Keratinocyte (primary cell): ENCODE data around the gene HMCN2. TPM values are rescaled to one million over a fixed set of nuclear protein-coding genes. Genes with fewer than 3 reads are reported as not detected.
A peak's percentile ranks its signal among the peaks of the same experiment; 100 is the strongest.

Experiments
- DNase-seq: peaks from one replicate; pipeline ENCODE4 v3.0.0-alpha.2; 2011; ENCODE audit warnings: low read depth, missing footprints, low spot score
- FAIRE-seq: peaks from 2 replicates; lab custom pipeline; 2011; peaks lifted over from hg19 to GRCh38; lab: Jason Lieb, UNC
- H2AFZ ChIP-seq: 2 replicates; pipeline ENCODE4 v1.6.0; 2012; ENCODE audit warnings: low read length, control low read depth, inconsistent platforms; ENCODE audit not compliant: control insufficient read depth
- H3K27ac ChIP-seq: 2 replicates; pipeline ENCODE4 v1.5.1; 2011; ENCODE audit warnings: low read length; ENCODE audit not compliant: control insufficient read depth, insufficient read depth
- H3K27me3 ChIP-seq: 3 replicates; pipeline ENCODE4 v1.6.0; 2011; ENCODE audit warnings: low read length; ENCODE audit not compliant: control insufficient read depth, insufficient read depth; ENCODE audit errors: extremely low read depth
- H3K36me3 ChIP-seq, 2 experiments: 2 replicates in 1 of 2; 3 replicates in 1 of 2; pipeline ENCODE4 v1.5.1; 2011; ENCODE audit warnings: low read length in 2 of 2, mild to moderate bottlenecking in 1 of 2; ENCODE audit not compliant: control insufficient read depth in 2 of 2, insufficient read depth in 2 of 2; ENCODE audit errors: extremely low read depth in 1 of 2
- H3K4me1 ChIP-seq: 3 replicates; pipeline ENCODE4 v1.5.1; 2011; ENCODE audit warnings: low read length; ENCODE audit not compliant: control insufficient read depth, insufficient read depth; ENCODE audit errors: extremely low read depth
- H3K4me2 ChIP-seq: 3 replicates; pipeline ENCODE4 v1.6.0; 2011; ENCODE audit warnings: low read depth, low read length; ENCODE audit not compliant: control insufficient read depth, insufficient read depth; ENCODE audit errors: extremely low read depth
- H3K4me3 ChIP-seq, 3 experiments: fragments of 200-600 bp in 1 of 3; sonication (generic) in 1 of 3; 2 replicates in 2 of 3; 3 replicates in 1 of 3; pipeline ENCODE4 v1.5.1; 2011 to 2016; ENCODE audit warnings: low read length in 3 of 3, mild to moderate bottlenecking in 3 of 3, control low read depth in 2 of 3, inconsistent platforms in 1 of 3, low read depth in 1 of 3, mixed read lengths in 1 of 3, mixed run types in 1 of 3, moderate library complexity in 1 of 3; ENCODE audit not compliant: control insufficient read depth in 2 of 3, insufficient read depth in 2 of 3; ENCODE audit errors: extremely low read depth in 1 of 3
- H3K79me2 ChIP-seq: 2 replicates; pipeline ENCODE4 v1.6.0; 2012; ENCODE audit warnings: low read length; ENCODE audit not compliant: control insufficient read depth, insufficient read depth
- H3K9ac ChIP-seq: 3 replicates; pipeline ENCODE4 v1.6.0; 2011; ENCODE audit warnings: low read length; ENCODE audit not compliant: control insufficient read depth, insufficient read depth; ENCODE audit errors: extremely low read depth
- H3K9me1 ChIP-seq: 3 replicates; pipeline ENCODE4 v1.6.0; 2011; ENCODE audit warnings: low read length; ENCODE audit not compliant: control insufficient read depth, insufficient read depth; ENCODE audit errors: extremely low read depth
- H3K9me3 ChIP-seq: 2 replicates; pipeline ENCODE4 v1.5.1; 2012; ENCODE audit warnings: low read depth, low read length; ENCODE audit not compliant: control insufficient read depth
- H4K20me1 ChIP-seq: 3 replicates; pipeline ENCODE4 v1.6.0; 2011; ENCODE audit warnings: low read length; ENCODE audit not compliant: control insufficient read depth, insufficient read depth; ENCODE audit errors: extremely low read depth
- CTCF ChIP-seq, 3 experiments: IDR thresholded peaks in 1 of 3; conservative IDR thresholded peaks in 1 of 3; optimal IDR thresholded peaks in 1 of 3; 2 replicates in 2 of 3; 3 replicates in 1 of 3; pipeline versions ENCODE3 to v1.5.1; 2011; ENCODE audit warnings: low read length in 3 of 3, mild to moderate bottlenecking in 3 of 3, moderate library complexity in 2 of 3, control low read depth in 1 of 3, inconsistent platforms in 1 of 3; ENCODE audit not compliant: insufficient read depth in 2 of 3; ENCODE audit errors: extremely low read depth in 1 of 3
- EZH2 ChIP-seq: IDR thresholded peaks from one replicate; pipeline ENCODE4 v1.6.1; 2012; ENCODE audit warnings: inconsistent platforms, mild to moderate bottlenecking, low read length, moderate library complexity
- dilution Hi-C: fragments of 300-500 bp; cut with MboI; formaldehyde crosslinking; loops from one replicate; pipeline ENCODE4 v1.7.0; 2020; ENCODE audit warnings: low sequenced_read_pairs; ENCODE audit not compliant: extremely low pct_ligation_motif_present
- polyA plus RNA-seq, 5 experiments: library from polyadenylated mRNA; depleted of rRNA in 3 of 5; stranded (reverse) in 3 of 5; stranded (forward) in 1 of 5; unstranded in 1 of 5; fragments of >200 nt; gene quantifications; 1 replicate in 1 of 5; 2 replicates in 3 of 5; 3 replicates in 1 of 5; pipeline versions ENCODE4 v1.2.1 to v1.2.3, GENCODE V29; 2011 to 2012; ENCODE audit warnings: missing spikeins in 2 of 5, low read depth in 1 of 5, low replicate concordance in 1 of 5

The HMCN2 gene
- polyA plus RNA-seq, 1 donor (not counting 4 experiments of a cell fraction or from before 2014, with no cell fraction given) = not detected

GRCh38 chr9:130347036-130347435 is 81.5 kb downstream of the HMCN2 start:
- no peaks in the 10 kb centered on the region for H3K79me2 ChIP-seq
- DNase-seq (no peak), FAIRE-seq (no peak)
- no peak overlapping the region for H3K9ac ChIP-seq
- dilution Hi-C loops = no loop called here
- H2AFZ ChIP-seq = no peak overlapping the region
- H3K4me1 ChIP-seq = no peaks in the 10 kb centered on the region
- H3K36me3 ChIP-seq = no peaks in the 10 kb centered on the region
- TF ChIP-seq CTCF (optimal IDR thresholded peaks at IDR 0.05 in 1 of 3, IDR thresholded peaks at IDR 0.05 in 1 of 3, conservative IDR thresholded peaks at IDR 0.05 in 1 of 3; ENCODE audit: extremely low read depth in 1 of 3, insufficient read depth in 2 of 3, low read length in 3 of 3) (no peak), EZH2 (no peak)
- H3K9me1 ChIP-seq = no peaks in the 10 kb centered on the region
- no peaks in the 10 kb centered on the region for H4K20me1 ChIP-seq
- H3K27ac ChIP-seq = no peak overlapping the region
- no peak overlapping the region for H3K4me3 ChIP-seq
- no peak overlapping the region for H3K4me2 ChIP-seq
- H3K9me3 ChIP-seq = no peaks in the 10 kb centered on the region
- H3K27me3 ChIP-seq = no peaks in the 10 kb centered on the region

DNA sequence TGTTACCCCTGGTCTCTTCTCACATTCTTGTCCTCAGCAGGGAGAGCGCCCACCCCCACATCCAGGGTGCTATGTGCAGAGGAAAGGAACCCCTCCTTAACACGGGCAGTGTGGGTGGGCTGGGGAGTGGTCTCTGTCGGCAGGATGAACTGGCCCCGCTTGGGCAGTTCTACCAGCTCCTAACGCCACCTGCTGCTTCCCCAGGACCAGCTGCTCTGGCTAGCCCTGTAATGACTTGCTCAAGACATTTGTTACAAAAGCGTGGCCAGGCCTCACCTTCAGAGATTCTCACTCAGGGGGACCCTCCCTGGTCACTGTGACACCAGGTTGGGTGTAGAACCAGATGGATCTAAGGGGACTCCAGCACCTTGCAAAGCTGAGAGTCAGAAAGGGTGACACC is 82.4 kb downstream of the HMCN2 start:
- dilution Hi-C loops = no loop called here
- H3K4me3 ChIP-seq = no peak overlapping the region

More for the DNA sequence above, 82.4 kb downstream of the HMCN2 start:
- peaks cover 4% of the 10 kb centered on the region for H3K4me1 ChIP-seq
- H3K4me2 ChIP-seq = no peak overlapping the region
- no peak overlapping the region for H3K9ac ChIP-seq
- DNase-seq = no peak
- no peak overlapping the region for H2AFZ ChIP-seq
- H3K36me3 ChIP-seq = no peaks in the 10 kb centered on the region
- TF ChIP-seq EZH2 (no peak), CTCF (optimal IDR thresholded peaks at IDR 0.05 in 1 of 3, IDR thresholded peaks at IDR 0.05 in 1 of 3, conservative IDR thresholded peaks at IDR 0.05 in 1 of 3; ENCODE audit: extremely low read depth in 1 of 3, insufficient read depth in 2 of 3, low read length in 3 of 3) (peak in 1 of 3 experiments; percentile 20)
- H4K20me1 ChIP-seq = no peaks in the 10 kb centered on the region
- no peak for FAIRE-seq
- H3K79me2 ChIP-seq = no peaks in the 10 kb centered on the region
- H3K27me3 ChIP-seq = no peaks in the 10 kb centered on the region
- no peaks in the 10 kb centered on the region for H3K9me1 ChIP-seq
- no peaks in the 10 kb centered on the region for H3K9me3 ChIP-seq
- no peak overlapping the region for H3K27ac ChIP-seq
